Upper lobe of right lung (tissue), 1 donor: ENCODE results near the gene POTEF. TPM values are rescaled to one million over a fixed set of nuclear protein-coding genes. Genes with fewer than 3 reads are reported as not detected.
"Not testable (repeated sequence)": the region's sequence is repeated elsewhere in the genome, so short reads cannot be mapped to it uniquely, and the experiment has no call there.

ENCODE experiments used
- ATAC-seq: fragments of 200-7000 bp; cut with Tn5 transposase; one replicate; pipeline ENCODE4 v1.9.1; 2020; ENCODE audit warnings: mild to moderate bottlenecking, moderate library complexity
- DNase-seq: peaks from one replicate; pipeline ENCODE4 v3.0.0-alpha.2; 2020
- H3K27ac ChIP-seq: fragments of 200-600 bp; one replicate; pipeline ENCODE4 v1.8.0; 2022
- H3K27me3 ChIP-seq: fragments of 200-600 bp; one replicate; pipeline ENCODE4 v1.8.0; 2022; ENCODE audit warnings: mild to moderate bottlenecking
- H3K36me3 ChIP-seq: fragments of 200-600 bp; one replicate; pipeline ENCODE4 v1.8.0; 2022
- H3K4me1 ChIP-seq: fragments of 200-600 bp; one replicate; pipeline ENCODE4 v1.8.0; 2022
- H3K4me3 ChIP-seq: fragments of 200-600 bp; one replicate; pipeline ENCODE4 v1.8.0; 2022; ENCODE audit warnings: mild to moderate bottlenecking
- H3K9me3 ChIP-seq: fragments of 200-600 bp; one replicate; pipeline ENCODE4 v1.8.0; 2022
- intact Hi-C: fragments of 100-400 bp; cut with DNase I; formaldehyde crosslinking; loops from one replicate; pipeline ENCODE4 v1.11.0; 2022
- total RNA-seq: library from RNA; stranded (reverse); fragmentation: NEBNext Ultra II Directional; extraction: Animal tissue kit (Norgen Biotek cat#: 25700); gene quantifications from one replicate; pipeline ENCODE4 v1.2.1, GENCODE V29; 2021
- donor health status: DM: no; HTN: yes; CAD: no; lungs with severe emphysema.

POTEF gene
- total RNA-seq, 1 donor from 2014 or later, result not detected

GRCh38 chr2:130038265-130038603 is 90.8 kb downstream of the POTEF start:
- not testable (repeated sequence) for DNase-seq, ATAC-seq

GRCh38 chr2:130025931-130026330 is 103.1 kb downstream of the POTEF start:
- H3K4me3 ChIP-seq, intact Hi-C loops, DNase-seq, H3K27ac ChIP-seq, H3K9me3 ChIP-seq, H3K27me3 ChIP-seq, H3K4me1 ChIP-seq, ATAC-seq, H3K36me3 ChIP-seq: not testable (repeated sequence)

More at GRCh38 chr2:130038265-130038603, 90.8 kb downstream of the POTEF start:
- H3K27ac ChIP-seq, H3K27me3 ChIP-seq, H3K9me3 ChIP-seq, H3K4me3 ChIP-seq, H3K36me3 ChIP-seq, intact Hi-C loops, H3K4me1 ChIP-seq: not testable (repeated sequence)

Other genes starting within 250 kb of the POTEF start
- gene RAB6C, start 149.6 kb downstream of the POTEF start, total RNA-seq, result not detected
- gene CCDC74B, start 15.9 kb upstream of the POTEF start, total RNA-seq, result 0.78 TPM
- gene SMPD4, start 52.4 kb upstream of the POTEF start, total RNA-seq, result 41.4 TPM
- 128 TPM for gene MZT2B, start 53.0 kb upstream of the POTEF start, total RNA-seq
- gene TUBA3E, start 69.2 kb upstream of the POTEF start, total RNA-seq, result not detected
- gene IMP4, start 213.7 kb upstream of the POTEF start, total RNA-seq, result 55.7 TPM
- 67.8 TPM for gene PTPN18, start 226.8 kb upstream of the POTEF start, total RNA-seq